RCC 7860 (cell line): ENCODE data around the gene RPS6KA5.
"Not testable (repeated sequence)": the region's sequence is repeated elsewhere in the genome, so short reads cannot be mapped to it uniquely, and the experiment has no call there.

Experiments
- DNase-seq: peaks from one replicate; pipeline ENCODE4 v3.0.0-alpha.2; 2015; ENCODE audit warnings: low spot score
- FAIRE-seq: peaks from 2 replicates; lab custom pipeline; 2012; peaks lifted over from hg19 to GRCh38; lab: Jason Lieb, UNC

The RPS6KA5 gene

DNA sequence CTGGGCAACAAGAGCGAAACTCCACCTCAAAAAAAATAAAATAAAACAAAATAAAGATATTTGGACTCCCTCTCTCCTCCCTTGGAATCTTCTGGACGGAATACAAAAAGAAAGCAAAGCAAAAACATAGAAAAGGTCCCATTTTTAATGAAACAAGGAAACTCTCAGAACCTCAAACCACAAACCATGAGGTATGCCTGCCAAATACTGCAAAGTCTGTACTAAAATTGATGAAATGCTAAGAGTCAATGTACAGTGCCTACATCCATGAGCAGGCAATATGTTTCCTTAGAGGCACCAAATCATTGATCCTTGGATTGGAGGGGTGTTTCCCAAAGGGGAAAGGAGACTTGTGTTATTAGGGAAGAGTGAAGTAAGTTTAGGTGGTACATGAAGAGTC lies 8.2 kb upstream of the RPS6KA5 start:
- no peak for DNase-seq
- no peak for FAIRE-seq

DNA sequence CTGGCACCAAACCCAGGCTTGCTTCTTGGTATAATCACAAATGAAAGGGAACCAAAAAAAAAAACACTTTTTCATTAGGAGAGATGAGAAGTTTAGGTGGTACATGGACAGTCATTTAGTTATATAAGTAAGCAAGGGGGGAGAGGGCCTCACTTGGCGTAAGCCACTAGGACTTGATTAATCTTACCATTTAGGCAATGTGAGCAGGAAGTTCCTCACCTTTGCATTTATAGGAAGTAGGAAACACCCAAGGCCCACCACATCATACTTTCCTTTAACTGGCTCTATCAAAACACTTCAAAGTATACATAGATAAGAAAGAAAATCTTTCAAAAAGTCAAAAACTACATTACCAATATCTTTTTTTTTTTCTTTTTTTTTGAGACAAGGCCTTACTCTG lies 6.7 kb upstream of the RPS6KA5 start:
- DNase-seq = no peak
- no peak for FAIRE-seq

DNA sequence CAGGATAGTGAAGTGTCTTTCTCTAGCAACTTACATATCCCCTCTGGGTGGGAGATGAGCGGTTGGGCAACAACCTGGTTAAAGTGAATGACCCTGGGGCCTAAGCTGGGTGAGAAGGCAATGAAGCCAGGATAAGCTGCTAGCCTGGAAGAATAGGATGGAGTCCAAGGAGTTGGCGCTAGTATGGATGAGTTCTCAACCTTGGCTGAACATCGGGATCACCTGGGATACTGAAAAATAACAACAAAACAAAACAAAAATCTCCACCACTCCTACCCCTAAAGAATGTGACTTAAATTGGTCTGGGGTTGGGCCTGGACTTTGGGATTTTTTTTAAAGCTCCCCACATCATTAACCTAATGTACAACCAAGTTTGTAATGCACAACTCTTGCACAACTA lies 4.8 kb upstream of the RPS6KA5 start:
- DNase-seq = no peak
- no peak for FAIRE-seq

DNA sequence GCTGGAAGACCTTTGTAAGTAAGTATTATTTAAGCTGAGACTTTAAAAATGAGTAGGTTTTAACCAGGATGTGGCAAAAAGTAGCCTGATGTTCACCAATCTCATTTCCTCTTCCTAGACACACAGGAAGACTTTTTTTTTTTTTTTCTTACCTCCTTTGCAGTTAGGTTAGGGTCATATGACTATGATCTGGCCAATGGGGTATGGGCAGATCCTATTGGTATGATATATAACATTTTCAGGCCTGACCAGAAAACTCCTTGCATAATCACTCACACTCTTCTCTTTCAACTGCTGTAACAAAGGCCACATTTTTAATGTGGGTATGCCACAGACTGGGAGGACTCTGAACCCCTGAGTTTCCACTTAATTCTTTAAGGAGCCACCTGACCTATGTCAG lies 2.7 kb upstream of the RPS6KA5 start:
- FAIRE-seq (no peak), DNase-seq (no peak)

DNA sequence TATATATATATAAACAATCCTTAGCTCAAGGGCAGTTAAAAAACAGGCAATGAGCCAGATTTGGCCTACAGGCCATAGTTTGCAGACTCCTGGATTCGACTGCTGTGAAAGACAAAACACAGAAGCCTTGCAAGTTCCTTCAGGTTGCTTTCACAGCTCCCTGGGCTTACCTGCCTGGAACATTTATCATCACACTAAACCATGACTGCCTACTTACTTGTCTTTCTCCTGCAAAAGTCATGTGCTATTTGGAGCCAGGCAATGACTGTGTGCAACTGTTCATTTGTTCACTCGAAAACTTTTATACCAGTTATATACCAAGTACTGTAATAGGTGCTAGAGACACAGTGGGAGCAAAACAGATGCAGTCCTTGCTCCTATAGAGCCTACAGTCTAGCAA lies 2.2 kb upstream of the RPS6KA5 start:
- DNase-seq (no peak), FAIRE-seq (no peak)

DNA sequence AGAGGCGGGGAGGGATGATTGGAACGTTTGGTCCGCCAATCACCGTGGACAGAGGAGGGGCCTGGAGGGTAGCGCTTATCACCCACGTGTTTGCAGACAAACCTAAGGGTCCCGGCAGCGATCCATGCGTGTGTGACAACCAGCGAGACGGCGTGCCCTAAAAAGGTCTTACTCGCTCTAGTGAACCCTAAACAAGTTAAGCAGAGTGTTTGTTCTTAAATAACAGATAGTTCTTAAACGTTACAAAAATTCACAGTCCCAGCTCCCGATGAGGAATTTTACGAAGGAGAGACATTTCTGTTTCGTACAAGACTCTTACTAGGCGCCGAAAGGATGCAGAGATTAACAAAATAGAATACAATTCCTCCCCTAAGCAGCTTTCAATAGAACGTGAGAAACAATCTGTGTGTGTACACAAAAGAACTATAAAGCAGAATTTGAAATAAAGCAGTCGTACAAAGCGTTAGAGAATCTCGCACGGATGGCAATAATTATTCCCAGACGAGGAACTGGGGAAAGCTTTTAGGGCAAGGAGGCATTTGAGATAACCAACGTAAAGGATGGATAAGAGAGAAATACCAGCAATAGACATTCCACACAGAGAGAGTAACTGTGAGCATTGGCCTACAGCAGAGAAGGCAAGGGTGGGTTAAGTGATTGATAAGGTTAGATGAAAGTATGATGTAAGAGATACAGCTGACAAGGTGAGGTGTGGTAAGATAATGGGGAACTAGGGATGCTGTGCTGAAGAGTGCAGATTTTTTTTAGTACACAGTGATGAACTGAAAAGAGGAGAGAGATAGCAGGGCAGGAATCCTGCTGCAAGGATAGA lies 831 bp upstream of the RPS6KA5 start:
- FAIRE-seq = no peak
- no peak for DNase-seq

DNA sequence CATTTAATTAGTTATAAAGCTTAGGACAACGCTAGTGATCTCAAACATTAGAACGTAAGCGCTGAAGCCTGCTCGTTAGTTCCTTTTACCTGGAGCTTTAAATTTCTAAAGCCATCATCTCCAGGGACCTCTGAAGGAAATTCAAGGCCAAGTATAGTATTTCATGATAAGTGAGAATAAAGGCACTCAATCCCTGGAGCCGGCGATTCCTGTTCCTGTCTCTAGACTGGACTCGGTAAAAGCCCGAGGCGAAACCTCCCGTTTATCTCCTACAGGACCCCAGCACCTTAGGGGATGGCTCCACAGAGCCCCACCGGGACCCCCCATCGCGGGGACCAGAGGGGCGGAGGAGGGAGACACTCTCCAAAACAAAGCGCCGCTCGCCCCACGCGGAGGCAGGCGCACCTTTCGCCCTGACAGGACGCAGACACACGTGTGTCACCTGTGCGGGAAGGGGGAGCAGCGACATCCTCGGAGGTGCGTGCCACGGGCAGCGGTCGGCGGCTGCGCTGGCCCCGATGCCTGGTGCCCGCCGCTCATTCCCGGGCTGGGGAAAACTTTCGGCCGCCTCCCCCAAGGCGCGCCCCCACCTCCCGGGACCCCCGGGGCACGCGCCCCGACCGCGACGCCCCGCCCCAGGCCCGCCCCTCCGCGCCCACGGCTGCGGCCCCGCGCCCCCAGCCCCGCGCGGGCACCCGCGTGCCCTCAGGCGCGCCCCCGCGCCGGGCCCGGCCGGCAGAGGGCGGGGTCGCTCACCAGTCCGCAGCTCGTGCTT lies 678 bp downstream of the RPS6KA5 start:
- no peak for FAIRE-seq
- peak; percentile 3 for DNase-seq

DNA sequence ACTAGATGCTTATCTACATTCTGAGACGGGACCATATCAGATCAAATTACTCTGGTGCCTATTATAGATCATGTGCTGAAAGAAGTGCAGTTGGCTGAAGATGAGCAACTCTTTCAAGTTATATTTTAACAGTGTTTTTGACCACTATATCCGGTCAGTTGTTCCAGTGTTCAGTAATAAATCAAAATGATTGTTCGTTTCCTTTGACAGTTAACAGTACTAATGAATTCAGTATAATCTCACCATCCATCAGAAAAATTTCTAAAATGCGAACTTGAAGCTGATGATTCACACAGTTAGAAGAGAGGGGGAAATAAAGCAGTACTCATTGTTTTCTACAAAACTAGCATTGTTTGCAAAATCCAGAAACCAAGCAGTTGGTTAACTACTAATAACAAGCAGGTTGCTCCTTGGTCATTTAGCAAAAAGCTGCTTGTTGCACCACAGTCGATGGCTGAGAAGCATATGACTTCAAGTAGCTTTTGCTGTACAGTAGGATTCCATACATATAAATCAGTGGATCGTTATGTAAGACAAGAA lies 2.3 kb downstream of the RPS6KA5 start:
- FAIRE-seq (peak; percentile 82), DNase-seq (peak; percentile 83)

DNA sequence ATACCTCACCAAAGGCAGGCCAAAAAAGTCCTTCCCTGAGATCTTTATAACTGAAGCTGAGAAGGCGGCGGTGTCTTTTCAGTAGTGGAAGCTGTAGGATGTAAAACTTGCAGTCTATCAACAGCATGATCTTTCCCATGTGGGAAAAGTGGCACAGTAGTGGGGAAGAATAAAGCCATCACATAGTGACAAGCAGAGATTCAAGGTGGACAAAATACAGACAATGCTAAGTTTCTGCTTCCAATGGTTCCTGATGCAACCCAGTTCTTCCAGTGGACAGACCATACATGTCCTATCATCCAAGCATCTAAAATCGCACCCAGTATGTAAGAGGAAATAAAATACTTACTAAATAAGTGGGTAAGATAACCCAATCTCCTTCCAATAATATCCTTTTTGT lies 4.1 kb downstream of the RPS6KA5 start:
- FAIRE-seq = no peak

DNA sequence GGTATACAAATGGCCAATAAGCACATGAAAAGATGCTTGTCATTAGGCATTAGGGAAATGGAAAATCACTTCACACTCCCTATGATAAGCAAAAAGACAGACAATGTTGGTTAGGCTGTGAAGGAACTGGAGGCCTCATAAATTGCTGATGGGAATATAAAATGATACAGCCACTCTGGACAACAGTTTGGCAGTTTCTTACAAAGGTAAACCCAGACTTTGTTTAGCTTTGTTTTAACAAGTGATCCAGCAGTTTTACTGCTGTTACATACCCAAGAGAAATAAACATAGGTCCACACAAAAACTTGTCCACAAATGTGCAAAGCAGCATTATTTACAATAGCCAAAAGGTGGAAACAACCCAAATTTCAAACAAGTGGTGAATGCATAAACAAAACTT lies 5.4 kb downstream of the RPS6KA5 start:
- DNase-seq (no peak), FAIRE-seq (no peak)

More for the DNA sequence above, 4.1 kb downstream of the RPS6KA5 start:
- DNase-seq = no peak

DNA sequence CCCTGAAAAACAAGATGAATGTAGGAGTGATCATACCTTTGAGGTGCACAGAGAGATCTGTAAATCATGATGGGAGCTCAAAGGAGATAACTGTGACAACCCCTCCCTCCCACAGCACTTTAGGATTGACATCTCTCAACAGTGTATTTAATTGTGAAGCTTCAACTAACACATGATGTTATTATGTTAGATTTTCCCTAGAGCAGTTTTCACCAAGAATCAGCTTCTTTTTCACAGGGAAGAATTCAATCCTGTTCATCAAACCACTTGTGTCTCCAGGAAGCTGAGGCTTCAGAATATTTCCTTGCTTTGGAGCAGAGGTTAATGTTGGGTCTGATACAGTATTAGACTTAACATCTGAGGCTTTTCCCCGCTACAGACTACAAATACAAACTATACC lies 11.8 kb downstream of the RPS6KA5 start:
- no peak for FAIRE-seq

DNA sequence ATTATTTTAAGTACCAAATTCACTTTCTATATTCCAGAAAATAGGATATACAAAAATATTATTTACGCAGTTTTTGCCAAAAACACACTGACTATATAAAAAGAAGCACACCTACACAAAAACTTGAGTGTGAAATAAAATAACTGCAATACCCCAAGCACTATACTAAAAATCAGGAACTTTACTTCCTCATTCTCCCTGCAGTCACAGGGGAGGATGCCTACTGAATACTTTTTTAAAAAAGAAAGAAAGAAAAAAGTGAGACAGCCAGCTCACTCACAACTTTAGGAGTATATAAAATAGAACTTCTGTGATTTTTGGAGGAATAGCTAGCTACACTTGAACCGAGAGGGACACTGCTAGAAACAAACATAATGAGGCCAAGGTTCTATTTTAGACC lies 12.2 kb downstream of the RPS6KA5 start:
- no peak for FAIRE-seq

More for the DNA sequence above, 11.8 kb downstream of the RPS6KA5 start:
- DNase-seq = no peak

DNA sequence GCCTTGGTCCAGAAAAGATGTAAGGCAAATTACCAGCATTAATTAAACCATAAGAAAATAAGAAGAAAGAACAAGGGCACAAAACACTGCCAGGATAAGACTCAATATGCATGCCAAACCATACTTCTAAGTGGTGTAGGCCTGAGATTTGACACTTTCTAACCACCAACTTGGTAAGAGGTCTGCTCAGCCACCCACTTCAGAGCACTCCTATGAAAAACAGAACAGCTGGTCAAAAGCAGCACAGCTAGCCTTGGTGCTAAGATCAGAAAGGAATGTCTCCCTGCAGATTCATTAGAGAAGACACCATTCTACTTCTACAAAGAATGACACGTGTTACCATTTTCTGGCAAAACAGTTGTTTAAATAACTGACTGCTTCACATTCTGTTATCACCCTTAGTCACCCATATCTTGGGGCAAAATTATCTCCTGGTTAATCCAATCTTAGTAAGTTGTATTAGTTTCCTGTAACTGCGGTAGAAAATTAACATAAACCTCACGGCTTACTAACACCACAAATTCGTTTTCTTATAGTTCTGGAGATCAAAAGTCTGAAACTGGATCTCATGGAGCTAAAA lies 13.2 kb downstream of the RPS6KA5 start:
- no peak for FAIRE-seq

More for the DNA sequence above, 12.2 kb downstream of the RPS6KA5 start:
- DNase-seq = no peak

DNA sequence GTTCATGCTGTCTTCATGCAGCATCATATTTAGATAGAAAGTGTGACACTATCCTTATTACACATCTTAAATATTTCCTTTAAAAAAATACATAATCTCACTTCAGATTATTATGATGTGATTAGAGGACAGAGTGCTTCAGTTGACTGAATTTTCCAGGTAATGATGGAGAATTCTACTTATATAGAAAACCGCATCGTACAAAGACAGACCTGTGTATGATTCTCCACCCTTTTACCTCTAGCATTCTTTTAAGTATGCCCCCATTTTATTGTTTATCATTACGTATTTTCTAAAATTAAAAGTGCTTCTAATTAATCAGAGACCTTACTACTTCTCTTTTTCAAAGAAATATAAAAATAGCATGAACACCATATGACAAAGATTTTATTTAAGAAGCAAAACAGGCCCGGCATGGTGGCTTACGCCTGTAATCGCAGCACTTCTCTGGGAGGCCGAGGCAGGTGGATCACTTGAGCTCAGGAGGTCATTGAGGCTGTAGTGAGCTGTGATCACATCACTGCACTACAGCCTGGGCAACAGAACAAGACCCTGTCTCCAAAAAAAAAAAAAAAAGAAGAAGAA lies 13.9 kb downstream of the RPS6KA5 start:
- FAIRE-seq (no peak), DNase-seq (no peak)

More for the DNA sequence above, 13.2 kb downstream of the RPS6KA5 start:
- DNase-seq = no peak

DNA sequence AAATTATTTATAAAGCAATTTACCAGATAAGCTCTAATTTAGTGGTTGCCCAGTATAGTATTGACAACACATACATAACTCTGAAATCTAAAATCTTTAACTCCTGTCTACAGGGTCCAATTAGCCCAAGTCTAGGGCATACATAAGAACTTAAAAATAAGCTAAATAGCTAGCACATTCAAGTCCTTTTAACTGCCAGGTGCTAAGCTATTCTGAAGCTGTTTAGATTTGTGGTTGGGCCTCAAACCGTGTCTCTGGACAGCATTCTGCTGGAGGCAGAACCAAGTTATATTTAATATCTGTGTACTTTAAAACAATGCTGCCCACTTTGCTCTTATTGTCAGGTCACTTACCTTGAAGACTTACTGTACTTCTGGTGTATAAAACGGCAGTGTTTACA lies 19.0 kb downstream of the RPS6KA5 start:
- no peak for FAIRE-seq
- DNase-seq = no peak

DNA sequence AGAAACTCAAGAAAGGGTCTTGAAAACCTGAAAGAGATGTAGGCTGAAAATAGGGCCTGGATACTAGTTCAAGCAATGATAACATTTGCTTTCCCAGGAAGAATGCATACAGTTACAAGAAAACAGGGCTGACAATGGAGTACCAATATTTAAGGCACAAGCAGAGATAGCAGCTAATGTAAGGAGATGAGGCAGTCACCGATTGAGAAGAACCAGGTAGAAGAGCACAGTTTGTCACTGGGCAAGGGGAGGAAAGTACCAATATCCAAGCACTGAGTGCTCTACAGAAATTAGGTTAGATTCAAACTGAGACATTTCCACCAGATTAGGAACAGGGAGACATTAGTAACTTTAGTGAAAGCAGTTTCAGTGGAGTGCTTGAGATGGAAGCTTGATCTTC lies 19.9 kb downstream of the RPS6KA5 start:
- FAIRE-seq = no peak

DNA sequence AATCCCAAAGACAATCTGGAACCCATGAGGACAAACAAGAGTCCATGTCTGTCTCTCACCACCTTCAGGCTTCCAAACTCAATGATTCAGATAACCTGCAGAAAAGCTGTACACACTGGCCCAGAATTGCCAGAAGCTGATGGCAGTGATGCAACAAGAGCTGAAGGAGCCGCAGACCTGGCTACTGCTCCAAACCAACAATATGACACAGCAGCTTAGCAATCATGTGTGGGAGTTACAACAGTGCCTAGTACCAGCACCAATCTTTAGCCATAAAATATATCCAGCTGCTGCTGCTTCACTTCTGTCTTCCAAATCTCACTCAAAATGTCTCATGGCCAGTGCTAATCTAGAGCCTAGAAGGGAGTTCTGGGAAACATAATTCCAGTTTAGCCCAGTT lies 22.0 kb downstream of the RPS6KA5 start:
- no peak for DNase-seq
- no peak for FAIRE-seq

More for the DNA sequence above, 19.9 kb downstream of the RPS6KA5 start:
- DNase-seq = no peak

DNA sequence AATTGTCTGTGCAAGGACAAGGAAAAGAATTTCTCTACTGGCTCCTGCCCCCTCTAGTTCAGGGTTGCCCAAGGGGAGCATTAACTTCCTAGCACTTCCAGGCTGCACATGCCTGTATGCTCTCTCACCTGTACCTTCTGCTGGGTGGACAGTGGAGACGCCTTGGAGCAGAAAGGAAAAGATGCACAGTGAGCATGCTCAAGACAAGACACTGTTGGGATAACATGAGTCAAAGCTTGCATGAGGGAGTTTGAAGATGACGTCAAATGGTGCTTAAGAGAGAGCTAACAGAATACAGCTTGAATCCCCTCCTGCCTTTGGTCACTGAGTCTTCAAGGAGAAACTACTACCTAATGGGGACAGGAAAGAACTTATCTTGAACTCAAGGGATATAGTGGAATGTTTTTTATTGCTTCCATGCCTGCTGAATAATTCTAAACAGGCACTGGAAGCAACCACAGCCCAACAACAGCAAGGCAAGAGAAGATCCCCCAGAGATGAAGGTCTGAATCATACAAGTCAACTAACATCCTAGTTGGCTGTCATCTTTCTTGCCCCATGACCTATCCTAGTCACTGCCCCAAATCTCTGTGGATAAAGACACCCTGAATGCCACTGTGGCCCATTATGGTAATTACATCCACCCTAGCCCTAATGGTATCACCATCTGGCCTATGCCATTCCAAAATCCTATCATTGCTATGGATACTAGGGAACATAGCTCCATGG lies 23.5 kb downstream of the RPS6KA5 start:
- DNase-seq = no peak

DNA sequence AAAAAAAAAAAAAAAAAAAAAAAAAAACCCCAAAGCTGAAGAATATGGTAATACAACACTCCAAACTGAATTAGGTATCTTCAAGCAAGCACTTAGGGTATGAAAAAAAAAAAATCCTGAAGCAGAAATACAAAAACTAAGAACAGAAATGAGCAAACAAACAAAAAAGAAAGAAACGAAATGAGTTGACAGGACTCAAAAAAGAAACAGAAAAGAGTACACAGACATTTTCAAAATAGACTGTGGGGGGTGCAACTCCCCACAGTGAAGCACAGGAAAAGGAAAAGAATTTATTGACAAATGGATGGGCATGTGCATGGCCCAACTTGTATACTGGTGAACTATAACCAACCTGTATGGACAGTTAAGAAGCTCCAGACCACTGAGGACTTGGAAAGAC lies 24.6 kb downstream of the RPS6KA5 start:
- DNase-seq = no peak
- FAIRE-seq = no peak

More for the DNA sequence above, 23.5 kb downstream of the RPS6KA5 start:
- no peak for FAIRE-seq

DNA sequence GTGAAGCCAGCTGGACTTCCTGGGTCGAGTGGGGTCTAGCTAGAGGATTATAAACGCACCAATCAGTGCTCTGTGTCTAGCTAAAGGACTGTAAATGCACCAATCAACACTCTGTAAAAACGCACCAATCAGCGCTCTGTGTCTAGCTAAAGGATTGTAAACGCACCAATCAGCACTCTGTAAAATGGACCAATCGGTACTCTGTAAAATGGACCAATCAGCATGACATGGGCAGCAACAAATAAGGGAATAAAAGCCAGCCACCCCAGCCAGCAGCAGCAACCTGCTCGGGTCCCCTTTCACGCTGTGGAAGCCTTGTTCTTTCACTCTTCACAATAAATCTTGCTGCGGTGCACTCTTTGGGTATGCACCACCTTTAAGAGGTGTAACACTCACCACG lies 26.1 kb downstream of the RPS6KA5 start:
- not testable (repeated sequence) for DNase-seq, FAIRE-seq
